AG04450 (cell line): ENCODE results near the gene SH2D1A. TPM values are rescaled to one million over a fixed set of nuclear protein-coding genes. Genes with fewer than 3 reads are reported as not detected.

ENCODE experiments used
- CTCF ChIA-PET: fragments of 300-600, 350-600 bp; formaldehyde crosslinking; extraction: SDS; loops from one replicate; lab custom pipeline; 2022; ENCODE audit warnings: antibody characterized with exemption, inconsistent platforms; lab: Charles Lee
- POLR2A ChIA-PET: fragments of 350-600 bp; formaldehyde crosslinking; extraction: SDS; loops from one replicate; lab custom pipeline; 2021; ENCODE audit warnings: antibody characterized with exemption, inconsistent platforms; lab: Yijun Ruan, JAX
- DNase-seq: peaks from one replicate; pipeline ENCODE4 v3.0.0-alpha.2; 2011; ENCODE audit warnings: low read depth, low spot score
- H3K27ac ChIP-seq: one replicate; pipeline ENCODE4 v1.5.1; 2012; ENCODE audit warnings: low read depth, low read length, control low read depth
- H3K27me3 ChIP-seq: one replicate; pipeline ENCODE4 v1.6.0; 2012; ENCODE audit warnings: low read length; ENCODE audit not compliant: control insufficient read depth, insufficient read depth
- H3K4me3 ChIP-seq: 2 replicates; pipeline ENCODE4 v1.5.1; 2011; ENCODE audit warnings: mild to moderate bottlenecking, low read depth, low read length, control low read depth
- H3K9me3 ChIP-seq: 2 replicates; pipeline ENCODE4 v1.5.1; 2012; ENCODE audit warnings: low read length; ENCODE audit not compliant: control insufficient read depth, insufficient read depth
- polyA plus RNA-seq: library from polyadenylated mRNA; depleted of rRNA; stranded (reverse); fragments of >200 nt; gene quantifications from 2 replicates; pipeline ENCODE4 v1.2.3, GENCODE V29; 2011
- TF ChIP-seq, protein P1 (sequence below): IDR thresholded peaks from 2 replicates; pipeline ENCODE4 v1.5.1; 2011; ENCODE audit warnings: low read depth, low read length, control low read depth, inconsistent platforms

Gene SH2D1A
- polyA plus RNA-seq, 1 experiment, result not detected

GRCh38 chrX:124337916-124338315 is 8.4 kb upstream of the SH2D1A start:
- Histone ChIP-seq H3K27ac (no peak overlapping the region), H3K9me3 (no peaks in the 10 kb centered on the region), H3K27me3 (no peaks in the 10 kb centered on the region), H3K4me3 (no peak overlapping the region)
- POLR2A ChIA-PET, result no interaction called here
- DNase-seq, result no peak
- CTCF ChIA-PET, result no interaction called here
- TF ChIP-seq, protein P1, sequence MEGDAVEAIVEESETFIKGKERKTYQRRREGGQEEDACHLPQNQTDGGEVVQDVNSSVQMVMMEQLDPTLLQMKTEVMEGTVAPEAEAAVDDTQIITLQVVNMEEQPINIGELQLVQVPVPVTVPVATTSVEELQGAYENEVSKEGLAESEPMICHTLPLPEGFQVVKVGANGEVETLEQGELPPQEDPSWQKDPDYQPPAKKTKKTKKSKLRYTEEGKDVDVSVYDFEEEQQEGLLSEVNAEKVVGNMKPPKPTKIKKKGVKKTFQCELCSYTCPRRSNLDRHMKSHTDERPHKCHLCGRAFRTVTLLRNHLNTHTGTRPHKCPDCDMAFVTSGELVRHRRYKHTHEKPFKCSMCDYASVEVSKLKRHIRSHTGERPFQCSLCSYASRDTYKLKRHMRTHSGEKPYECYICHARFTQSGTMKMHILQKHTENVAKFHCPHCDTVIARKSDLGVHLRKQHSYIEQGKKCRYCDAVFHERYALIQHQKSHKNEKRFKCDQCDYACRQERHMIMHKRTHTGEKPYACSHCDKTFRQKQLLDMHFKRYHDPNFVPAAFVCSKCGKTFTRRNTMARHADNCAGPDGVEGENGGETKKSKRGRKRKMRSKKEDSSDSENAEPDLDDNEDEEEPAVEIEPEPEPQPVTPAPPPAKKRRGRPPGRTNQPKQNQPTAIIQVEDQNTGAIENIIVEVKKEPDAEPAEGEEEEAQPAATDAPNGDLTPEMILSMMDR, result no peak

DNA sequence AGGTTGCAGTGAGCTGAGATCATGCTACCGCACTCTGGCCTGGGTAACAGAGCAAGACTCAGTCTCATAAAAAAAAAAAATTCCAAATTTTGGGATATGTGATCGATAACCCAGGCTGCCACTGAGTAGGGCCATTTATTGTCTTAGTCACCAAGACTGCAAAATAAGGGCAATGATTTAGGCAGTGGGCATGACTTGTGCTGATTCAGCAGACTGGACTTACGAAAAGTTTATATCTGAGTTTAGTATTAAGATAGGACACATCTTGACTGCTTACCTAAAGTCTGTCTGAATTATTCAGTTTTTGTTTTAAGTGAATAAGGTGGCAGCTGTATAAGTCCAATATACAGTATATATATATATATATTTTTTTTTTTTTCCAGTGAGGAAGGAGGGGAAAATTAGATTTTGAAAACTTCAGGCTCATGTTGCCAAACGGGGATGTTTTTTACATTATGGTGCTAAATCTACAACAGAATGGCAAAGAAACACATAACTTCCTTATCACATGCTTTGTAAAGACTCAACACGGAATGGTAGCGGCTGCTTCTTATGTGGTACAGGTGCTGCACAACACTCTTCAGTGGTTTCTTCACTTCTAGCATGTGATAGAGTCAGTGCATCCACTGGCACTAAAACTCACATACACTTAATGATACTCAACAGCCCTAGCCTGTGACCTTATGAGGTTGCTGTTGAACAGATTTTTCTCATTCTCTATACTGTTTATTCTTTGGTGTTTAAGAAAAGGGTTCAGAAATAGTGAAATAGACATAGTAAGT is 7.4 kb upstream of the SH2D1A start:
- DNase-seq, result no peak
- Histone ChIP-seq H3K27me3 (no peaks in the 10 kb centered on the region), H3K27ac (no peak overlapping the region), H3K4me3 (no peak overlapping the region), H3K9me3 (no peaks in the 10 kb centered on the region)
- TF ChIP-seq, protein P1, result no peak
- POLR2A ChIA-PET, result no interaction called here
- CTCF ChIA-PET, result no interaction called here

- H3K9me3 ChIP-seq, result no peaks in the 10 kb centered on the region
- no peak for DNase-seq
- TF ChIP-seq, protein P1, result no peak
- H3K27me3 ChIP-seq, result no peaks in the 10 kb centered on the region
- no peak overlapping the region for H3K27ac ChIP-seq
- no peak overlapping the region for H3K4me3 ChIP-seq
- ChIA-PET POLR2A (no interaction called here), CTCF (no interaction called here)
Observed at GRCh38 chrX:124341396-124342132, 4.8 kb upstream of the SH2D1A start.

GRCh38 chrX:124342174-124342867 is 4.0 kb upstream of the SH2D1A start:
- TF ChIP-seq, protein P1, result no peak
- POLR2A ChIA-PET, result no interaction called here
- H3K27ac ChIP-seq, result no peak overlapping the region
- DNase-seq, result no peak
- CTCF ChIA-PET, result interaction anchor here (0.6 kb wide), 1 partner anchor 429 kb away, joined by 6 read pairs; no protein-coding TSS in a partner anchor
- no peaks in the 10 kb centered on the region for H3K9me3 ChIP-seq
- no peak overlapping the region for H3K4me3 ChIP-seq
- no peaks in the 10 kb centered on the region for H3K27me3 ChIP-seq
